HG03097 (cell line): Measurements from ENCODE around the gene LSM11.

ENCODE experiments used
- ATAC-seq: cut with Tn5 transposase; IDR thresholded peaks from one replicate; pipeline ENCODE4 v1.9.1; 2021; ENCODE audit not compliant: unreplicated experiment, low FRiP score

Gene LSM11

DNA sequence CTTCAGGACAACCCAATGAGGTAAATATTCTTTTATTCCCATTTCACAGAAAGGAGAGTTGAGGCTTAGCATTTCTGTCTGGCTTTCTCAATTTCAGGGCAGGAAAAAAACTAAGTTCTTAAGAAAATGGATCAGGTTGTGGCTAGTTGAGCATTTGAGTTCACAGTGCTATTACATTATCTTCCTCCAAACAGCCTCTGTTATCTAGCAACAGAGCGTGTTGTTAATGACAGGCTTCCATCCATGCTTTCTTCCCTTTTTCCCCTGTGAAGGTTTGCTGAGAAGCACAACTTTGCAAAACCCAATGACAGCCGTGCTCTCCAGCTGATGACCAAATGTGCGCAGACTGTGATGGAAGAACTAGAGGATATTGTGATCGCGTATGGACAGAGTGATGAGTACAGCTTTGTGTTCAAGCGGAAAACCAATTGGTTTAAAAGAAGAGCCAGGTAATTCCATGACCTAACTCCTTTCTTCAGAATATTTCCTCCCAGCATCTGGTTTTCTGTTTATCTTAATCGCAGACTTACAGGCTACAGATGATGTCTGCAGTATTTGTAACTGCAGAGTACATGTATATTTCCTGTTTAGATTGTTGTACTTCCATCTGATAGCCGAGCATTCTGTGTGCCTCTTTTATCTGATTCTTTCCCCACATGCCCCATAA, 10.8 kb upstream of the LSM11 start:
- no peak for ATAC-seq

- no peak for ATAC-seq
Observed at GRCh38 chr5:157734436-157734835, 9.1 kb upstream of the LSM11 start.

- no peak for ATAC-seq
Observed at GRCh38 chr5:157735991-157736390, 7.5 kb upstream of the LSM11 start.

- no peak for ATAC-seq
Observed at GRCh38 chr5:157739388-157740228, 3.9 kb upstream of the LSM11 start.

GRCh38 chr5:157740229-157740610, 3.3 kb upstream of the LSM11 start:
- ATAC-seq: no peak

DNA sequence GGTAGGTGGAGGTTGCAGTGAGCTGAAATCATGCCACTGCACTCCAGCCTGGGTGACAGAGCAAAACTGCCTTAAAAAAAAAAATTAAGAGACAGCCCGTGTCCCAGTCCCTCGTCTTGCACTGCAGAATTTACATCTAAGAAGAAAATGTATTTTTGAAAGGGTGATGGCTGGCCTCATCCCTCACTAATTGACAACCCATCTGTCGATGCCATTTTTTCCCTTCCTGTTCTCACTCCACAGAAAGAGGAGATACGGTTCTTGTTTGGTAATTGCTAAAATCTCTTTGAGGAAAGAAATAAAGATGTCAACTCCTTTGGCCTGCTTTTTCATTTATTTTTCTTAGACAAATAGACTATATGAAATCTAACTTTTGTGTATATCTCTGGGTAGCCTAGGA, 2.4 kb upstream of the LSM11 start:
- no peak for ATAC-seq

- peak; percentile 29 for ATAC-seq
Observed at GRCh38 chr5:157744051-157745011, 819 bp downstream of the LSM11 start.

DNA sequence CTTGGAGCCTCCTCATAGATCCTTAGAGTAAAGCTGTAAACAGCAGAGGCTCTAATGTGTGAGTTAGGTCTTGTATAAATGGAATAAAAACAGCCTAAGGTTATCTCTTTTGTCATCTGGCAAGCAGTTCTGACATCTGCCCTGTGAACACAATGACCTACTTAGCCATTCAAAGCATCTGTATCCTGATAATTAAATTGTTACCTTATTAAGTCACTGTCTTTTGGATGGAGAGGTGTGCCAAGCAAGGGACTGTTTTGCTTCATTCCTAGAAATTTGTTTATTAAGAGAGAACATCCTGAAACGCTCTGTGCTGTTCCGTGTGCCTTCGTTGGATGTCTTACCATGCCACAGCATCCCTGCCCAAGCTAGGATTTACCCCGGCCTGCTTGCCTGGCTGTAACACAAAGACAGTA, 1.5 kb downstream of the LSM11 start:
- ATAC-seq: no peak

DNA sequence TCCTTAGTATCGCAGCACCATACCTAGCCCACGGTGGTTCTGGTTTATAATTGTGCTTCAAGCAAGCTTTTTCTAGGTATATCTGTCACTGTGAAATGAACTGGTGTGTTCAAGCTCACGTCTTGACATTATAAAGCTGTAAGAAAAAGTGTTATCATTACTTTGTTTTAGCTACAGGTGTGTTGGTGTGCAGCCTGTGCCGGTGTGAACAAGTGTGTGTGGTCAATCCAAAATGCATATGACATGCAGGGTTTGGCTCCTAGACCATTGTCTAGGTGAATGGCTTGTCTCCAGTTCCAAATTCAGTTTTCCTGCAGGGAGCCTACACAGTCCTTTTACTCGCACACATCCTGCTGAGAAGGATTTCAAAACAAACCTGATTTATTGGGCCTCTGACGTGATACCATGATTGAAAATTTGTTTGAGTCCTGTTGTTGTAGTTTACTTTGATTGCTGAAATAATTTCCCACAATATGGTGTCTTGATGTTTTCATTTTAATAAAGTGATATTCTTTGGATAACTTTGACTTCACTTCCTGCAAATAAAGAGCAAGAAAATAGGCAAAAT, 3.7 kb downstream of the LSM11 start:
- ATAC-seq: no peak

DNA sequence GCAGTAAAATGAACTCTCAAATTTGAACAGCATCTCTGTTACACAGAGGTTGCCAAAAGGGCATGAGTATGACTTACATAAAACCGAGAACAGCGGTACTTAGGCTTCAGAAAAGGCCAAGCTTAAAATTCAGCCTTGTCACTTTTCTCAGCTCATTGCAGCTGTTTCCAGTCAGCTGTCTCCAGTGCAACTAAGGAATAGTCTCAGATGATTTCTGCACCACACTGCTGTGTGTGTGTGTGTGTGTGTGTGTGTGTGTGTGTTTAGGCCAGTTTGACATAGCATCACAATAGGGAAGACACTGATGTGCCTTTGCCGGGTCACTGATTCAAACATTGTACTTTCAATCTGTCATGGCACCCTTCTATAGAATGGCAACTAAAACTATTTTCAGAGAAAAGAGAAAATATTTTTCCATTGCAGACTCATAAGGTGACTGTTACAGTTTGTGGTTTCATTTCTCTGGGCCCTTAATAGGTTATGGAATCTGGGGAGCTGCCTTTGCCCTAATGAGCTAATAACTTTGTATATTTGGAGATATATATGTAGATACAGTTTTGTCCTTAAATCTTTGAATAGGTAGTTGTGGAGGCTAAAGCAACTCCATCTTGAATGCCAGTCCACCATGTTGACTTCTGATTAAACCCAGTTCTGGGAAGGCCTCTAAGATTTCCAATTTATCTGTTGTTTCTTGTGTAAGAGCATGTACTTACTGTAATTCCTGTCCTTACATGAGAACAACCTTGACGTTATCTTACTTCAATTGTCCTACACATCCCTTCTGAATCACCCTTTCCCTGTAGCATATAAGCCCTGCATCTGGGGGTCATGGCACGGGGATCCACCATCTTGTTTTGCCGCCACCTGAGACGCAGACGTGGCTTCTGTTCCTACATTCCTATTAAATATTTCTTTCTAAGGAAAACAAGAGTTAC, 4.5 kb downstream of the LSM11 start:
- no peak for ATAC-seq

DNA sequence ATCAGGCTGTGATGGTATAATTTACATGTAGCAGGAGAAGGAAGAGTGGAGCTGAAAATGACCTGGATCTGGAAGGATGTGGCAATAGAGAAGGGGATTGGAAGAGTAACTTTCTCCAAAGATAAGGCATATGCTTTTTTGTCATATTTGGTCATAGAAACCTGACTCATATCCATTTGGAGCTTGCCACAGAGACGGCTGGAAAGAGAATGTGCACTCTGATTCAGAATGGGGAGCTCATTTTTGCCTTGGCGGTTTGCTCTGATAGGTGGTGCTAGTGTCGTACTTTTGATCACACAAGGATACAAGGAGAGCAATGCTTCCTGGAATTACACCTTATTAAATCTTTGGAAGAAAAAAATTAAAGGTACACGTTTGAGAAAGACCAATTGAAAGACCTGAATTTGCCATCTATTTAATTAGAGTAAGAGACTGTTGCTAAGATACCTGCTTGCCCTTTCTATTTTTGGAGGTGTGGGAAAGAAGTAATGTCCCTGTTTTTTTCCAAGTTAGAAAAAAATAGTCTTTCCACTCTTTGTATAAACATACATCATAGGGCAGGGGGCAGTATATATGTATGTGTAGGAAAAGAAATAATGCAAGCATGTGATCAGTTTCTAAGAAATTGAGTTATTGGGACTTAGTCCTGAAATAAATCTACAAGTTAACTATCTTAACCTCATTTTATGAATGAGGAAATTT, 5.4 kb downstream of the LSM11 start:
- no peak for ATAC-seq

GRCh38 chr5:157749462-157749799, 5.9 kb downstream of the LSM11 start:
- ATAC-seq: no peak

- no peak for ATAC-seq
Observed at GRCh38 chr5:157750320-157750719, 6.8 kb downstream of the LSM11 start.

DNA sequence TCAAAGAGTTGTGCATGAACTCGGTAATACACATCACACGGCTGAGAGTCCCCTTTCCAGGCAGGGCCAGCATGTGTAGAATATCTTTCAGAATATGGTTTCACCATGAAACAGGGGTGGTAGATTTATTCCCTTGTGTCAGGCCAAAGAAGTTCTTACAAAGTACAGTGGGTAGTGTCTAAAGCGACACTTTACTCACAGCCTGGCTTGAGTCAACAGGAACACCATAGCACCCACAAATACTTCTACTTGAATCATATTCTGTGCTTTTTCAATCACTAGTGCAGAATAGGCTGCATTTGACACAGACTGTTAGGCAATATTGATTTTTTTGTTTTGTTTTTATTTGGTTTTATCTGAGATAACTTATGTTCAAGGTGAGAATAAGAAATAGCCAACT, 12.6 kb downstream of the LSM11 start:
- no peak for ATAC-seq

GRCh38 chr5:157758706-157759105, 15.2 kb downstream of the LSM11 start:
- no peak for ATAC-seq

DNA sequence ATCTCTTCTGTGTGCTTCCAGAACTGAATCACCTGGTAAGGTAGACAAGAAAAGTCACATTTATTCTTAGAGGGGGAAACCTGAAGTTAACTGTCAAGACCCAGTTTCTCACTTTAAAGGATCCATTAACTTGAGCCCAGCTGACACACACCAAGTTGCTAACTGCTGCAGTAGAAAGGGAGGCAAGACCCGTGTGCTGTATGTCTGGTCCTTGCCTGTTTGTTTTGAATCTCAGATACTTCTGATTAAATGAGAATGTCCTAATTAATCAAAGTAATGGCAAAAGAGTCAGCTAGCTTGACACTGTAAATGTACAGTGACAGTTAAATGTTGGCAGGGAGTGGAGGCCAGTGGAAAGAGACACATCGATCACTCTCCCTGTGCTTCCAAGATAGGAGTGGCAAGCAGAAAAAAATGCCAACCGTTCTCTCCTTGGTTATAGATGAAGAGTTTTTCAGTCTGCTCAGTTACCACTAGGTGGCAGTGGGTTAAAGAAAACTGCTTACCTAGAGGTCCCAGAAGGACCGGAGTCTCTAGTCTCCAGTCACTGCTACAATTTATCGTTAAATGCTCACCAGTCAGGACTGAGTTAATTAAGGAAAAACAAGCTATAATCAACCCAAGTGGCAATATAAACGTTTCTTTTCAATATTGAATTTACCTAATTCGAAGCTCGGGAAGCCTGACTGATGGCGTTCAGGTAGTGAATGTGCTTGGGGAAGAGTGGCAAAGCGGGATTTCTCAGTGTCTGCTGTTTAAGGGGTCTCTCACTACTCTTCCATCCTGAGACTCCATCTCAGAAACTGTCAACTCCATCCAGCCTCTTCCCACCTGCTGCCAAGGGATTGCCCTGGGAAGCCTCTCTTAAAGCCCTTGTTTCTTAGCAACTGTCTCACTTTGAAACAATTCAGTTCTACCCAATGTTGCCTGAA, 18.4 kb downstream of the LSM11 start:
- ATAC-seq: peak; percentile 57

GRCh38 chr5:157764531-157764930, 21.0 kb downstream of the LSM11 start:
- ATAC-seq: no peak

- ATAC-seq: no peak
Observed at GRCh38 chr5:157766442-157766841, 22.9 kb downstream of the LSM11 start.
